Right atrium auricular region (tissue), 2 donors: Measurements from ENCODE around the gene TMEM232. TPM values are rescaled to one million over a fixed set of nuclear protein-coding genes. Genes with fewer than 3 reads are reported as not detected.

ENCODE experiments used
- DNase-seq: peaks from one replicate; pipeline ENCODE4 v3.0.0-alpha.2; 2019; ENCODE audit warnings: low spot score
- H3K27ac ChIP-seq, 2 donors: fragments of 200-600 bp; sonication (generic); 1 replicate in 1 of 2; 2 replicates in 1 of 2; pipeline ENCODE4 v1.5.1; 2016 to 2019
- H3K27me3 ChIP-seq, 2 donors: fragments of 200-600 bp; sonication (generic); one replicate each; pipeline versions ENCODE4 v1.5.1 to v1.6.0; 2017 to 2019
- H3K36me3 ChIP-seq: fragments of 200-600 bp; sonication (generic); one replicate; pipeline ENCODE4 v1.5.1; 2016
- H3K4me1 ChIP-seq, 2 donors: fragments of 200-600 bp; sonication (generic); one replicate each; pipeline versions ENCODE4 v1.5.1 to v1.6.0; 2017 to 2019
- H3K4me3 ChIP-seq, 2 donors: fragments of 200-600 bp; sonication (generic); 1 replicate in 1 of 2; 2 replicates in 1 of 2; pipeline ENCODE4 v1.5.1; 2017 to 2019; ENCODE audit warnings: mild to moderate bottlenecking in 1 of 2, moderate library complexity in 1 of 2
- H3K9me3 ChIP-seq, 2 donors: fragments of 200-600 bp; sonication (generic); one replicate each; pipeline ENCODE4 v1.5.1; 2019
- CTCF ChIP-seq, 2 donors: fragments of 200-600 bp; sonication (generic); IDR thresholded peaks; one replicate each; pipeline ENCODE4 v1.5.1; 2019; ENCODE audit warnings: antibody characterized with exemption in 2 of 2
- total RNA-seq, 2 donors: library from RNA; depleted of rRNA; stranded (reverse); fragments of >200 nt; gene quantifications; one replicate each; pipeline ENCODE4 v1.1.0, GENCODE V29; 2016

TMEM232 gene
- total RNA-seq = 1 to 10 TPM; 1.1 to 1.2 TPM

- H3K27ac ChIP-seq = no peak within 1 kb of the TSS
- no peaks in the 10 kb centered on the region for H3K27me3 ChIP-seq
- DNase-seq = peak; percentile 70
- H3K9me3 ChIP-seq = no peaks in the 10 kb centered on the region
- no peak for TF ChIP-seq CTCF (IDR thresholded peaks at IDR 0.05)
- no peaks in the 10 kb centered on the region for H3K4me1 ChIP-seq
- peak within 1 kb of the TSS; percentile 36 to 41 for H3K4me3 ChIP-seq
- no peaks in the 10 kb centered on the region for H3K36me3 ChIP-seq
Measured at GRCh38 chr5:110726249-110727024, at the start of gene TMEM232. TMEM232 (minus strand) TSS chr5:110726671; CDS start chr5:110667352, 59,319 bp downstream.

GRCh38 chr5:110770286-110770685 is 43.8 kb upstream of the TMEM232 start:
- no peaks in the 10 kb centered on the region for H3K4me1 ChIP-seq
- no peaks in the 10 kb centered on the region for H3K27me3 ChIP-seq
- no peak for DNase-seq
- TF ChIP-seq CTCF (IDR thresholded peaks at IDR 0.05) = no peak
- no peak overlapping the region for H3K27ac ChIP-seq
- no peaks in the 10 kb centered on the region for H3K9me3 ChIP-seq
- H3K36me3 ChIP-seq = no peaks in the 10 kb centered on the region
- H3K4me3 ChIP-seq = no peak overlapping the region

GRCh38 chr5:110769000-110769681 is 42.7 kb upstream of the TMEM232 start:
- no peak overlapping the region for H3K4me3 ChIP-seq
- H3K4me1 ChIP-seq = no peaks in the 10 kb centered on the region
- no peak for DNase-seq
- H3K36me3 ChIP-seq = no peaks in the 10 kb centered on the region
- no peaks in the 10 kb centered on the region for H3K27me3 ChIP-seq
- no peak for TF ChIP-seq CTCF (IDR thresholded peaks at IDR 0.05)
- H3K9me3 ChIP-seq = no peaks in the 10 kb centered on the region
- no peak overlapping the region for H3K27ac ChIP-seq

- no peaks in the 10 kb centered on the region for H3K36me3 ChIP-seq
- no peak overlapping the region for H3K27ac ChIP-seq
- H3K4me1 ChIP-seq = no peaks in the 10 kb centered on the region
- no peaks in the 10 kb centered on the region for H3K27me3 ChIP-seq
- no peak for TF ChIP-seq CTCF (IDR thresholded peaks at IDR 0.05)
- H3K4me3 ChIP-seq = no peak overlapping the region
- no peak for DNase-seq
- H3K9me3 ChIP-seq = no peaks in the 10 kb centered on the region
Measured at GRCh38 chr5:110768138-110768860, 41.8 kb upstream of the TMEM232 start.

GRCh38 chr5:110760158-110760557 is 33.7 kb upstream of the TMEM232 start:
- no peak for DNase-seq
- H3K36me3 ChIP-seq = peaks cover 48% of the 10 kb centered on the region
- no peak overlapping the region for H3K4me3 ChIP-seq
- no peak overlapping the region for H3K27ac ChIP-seq
- no peaks in the 10 kb centered on the region for H3K4me1 ChIP-seq
- no peak for TF ChIP-seq CTCF (IDR thresholded peaks at IDR 0.05)
- no peaks in the 10 kb centered on the region for H3K27me3 ChIP-seq
- no peaks in the 10 kb centered on the region for H3K9me3 ChIP-seq
